HG02973 (cell line): ENCODE results near the gene POC1B.

Experiments used
- ATAC-seq: cut with Tn5 transposase; IDR thresholded peaks from one replicate; pipeline ENCODE4 v1.9.1; 2021; ENCODE audit warnings: moderate library complexity; ENCODE audit not compliant: unreplicated experiment

POC1B gene

DNA sequence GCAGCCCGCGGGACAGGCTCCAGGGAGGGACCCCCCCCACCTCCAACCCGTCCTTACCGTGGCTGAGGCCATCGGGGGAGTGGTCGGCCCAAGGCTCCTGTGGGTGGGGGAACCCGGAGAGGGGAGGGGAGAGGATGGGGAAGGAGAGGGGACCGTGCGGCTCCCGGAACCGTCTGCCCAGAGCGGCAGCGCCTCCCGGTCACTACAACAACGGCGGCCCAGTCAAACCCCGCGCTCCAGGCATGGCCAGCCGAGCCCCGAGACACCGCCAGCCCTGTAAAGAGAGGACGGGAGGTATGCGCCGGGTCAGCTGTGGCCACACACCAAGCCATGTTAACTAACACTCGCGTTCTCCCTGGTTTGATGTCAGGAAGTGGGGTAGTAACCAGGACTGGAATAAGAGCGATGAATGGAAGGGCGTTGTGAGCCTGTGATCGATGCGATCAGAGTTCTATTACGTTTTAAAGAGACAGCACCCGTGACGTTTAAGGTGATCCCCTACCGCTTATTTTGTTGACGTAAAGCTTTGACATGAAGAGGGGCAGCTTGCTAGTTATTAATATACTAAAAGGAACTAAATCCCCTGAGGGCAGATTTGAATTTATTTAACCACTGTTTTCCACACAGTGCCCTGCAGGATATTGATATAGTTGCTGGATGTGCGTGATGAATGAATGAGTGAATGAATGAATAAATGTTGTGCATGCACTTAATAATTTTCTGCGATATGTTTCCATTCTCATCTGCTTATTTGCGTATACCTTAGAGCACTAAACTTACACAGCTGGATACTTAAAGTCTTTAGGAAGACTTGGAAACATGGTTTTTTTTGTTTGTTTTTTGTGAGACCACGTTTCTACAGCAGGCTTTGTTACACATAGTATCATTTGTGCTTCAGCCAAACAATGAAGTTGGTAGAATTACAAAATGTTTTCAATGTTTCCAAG is at the start of gene POC1B:
Gene POC1B (minus strand): TSS at position 224 of the 947 bp plus-strand sequence. CDS start 152 bp downstream, at position 72.
- peak; percentile 55 for ATAC-seq

GRCh38 chr12:89575374-89575773 is 49.5 kb upstream of the POC1B start:
- no peak for ATAC-seq

GRCh38 chr12:89574736-89575208 is 48.9 kb upstream of the POC1B start:
- no peak for ATAC-seq

- ATAC-seq: no peak
Observed at GRCh38 chr12:89573051-89573810, 47.4 kb upstream of the POC1B start.

- ATAC-seq: no peak
Observed at GRCh38 chr12:89571491-89572195, 45.8 kb upstream of the POC1B start.

- ATAC-seq: no peak
Observed at GRCh38 chr12:89568484-89568883, 42.6 kb upstream of the POC1B start.

DNA sequence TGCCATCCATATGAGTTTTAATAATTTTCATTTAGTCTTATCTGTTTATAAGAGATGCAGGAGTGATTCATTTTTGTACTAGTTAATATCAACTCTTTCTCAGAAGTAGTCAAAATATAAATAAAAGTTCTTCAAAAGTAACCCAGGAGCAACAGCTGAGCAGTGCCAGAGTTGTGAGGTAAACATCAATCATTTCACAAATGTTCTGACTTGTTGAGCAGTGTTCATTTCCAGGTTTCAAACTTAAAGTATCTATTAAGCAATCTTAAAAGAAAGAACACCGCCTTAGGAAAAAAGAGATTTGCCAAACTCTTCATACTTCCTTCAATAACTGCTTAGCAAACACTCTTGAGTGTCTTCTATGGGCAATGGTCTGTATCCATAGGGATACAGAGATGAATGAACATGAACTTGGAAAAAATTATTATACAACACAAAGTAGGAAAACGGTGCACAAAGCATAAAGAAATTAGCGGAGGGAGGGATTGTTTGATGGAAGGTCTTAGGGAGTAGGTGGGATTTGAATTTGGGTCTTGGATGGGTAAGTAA is 41.9 kb upstream of the POC1B start:
- no peak for ATAC-seq

DNA sequence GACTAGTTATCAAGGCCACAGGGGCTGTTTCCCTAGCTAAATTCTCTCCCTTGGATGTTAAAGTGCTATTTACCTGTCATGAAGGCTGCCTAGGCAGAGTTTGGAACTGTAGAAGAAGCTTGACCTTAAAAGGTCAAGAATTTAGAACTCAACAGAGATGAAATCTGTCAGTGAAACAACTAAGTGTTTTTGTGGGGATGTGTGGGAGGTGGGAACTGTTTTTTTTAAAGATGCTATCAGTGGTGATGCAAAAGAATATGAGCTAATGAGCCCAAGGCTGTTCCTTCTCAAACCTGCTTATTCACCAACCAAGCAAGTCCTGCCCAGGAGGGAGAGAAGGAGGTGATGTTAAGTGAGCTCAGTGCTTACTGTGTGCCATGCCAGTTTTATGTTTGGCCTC is 40.8 kb upstream of the POC1B start:
- ATAC-seq: no peak

DNA sequence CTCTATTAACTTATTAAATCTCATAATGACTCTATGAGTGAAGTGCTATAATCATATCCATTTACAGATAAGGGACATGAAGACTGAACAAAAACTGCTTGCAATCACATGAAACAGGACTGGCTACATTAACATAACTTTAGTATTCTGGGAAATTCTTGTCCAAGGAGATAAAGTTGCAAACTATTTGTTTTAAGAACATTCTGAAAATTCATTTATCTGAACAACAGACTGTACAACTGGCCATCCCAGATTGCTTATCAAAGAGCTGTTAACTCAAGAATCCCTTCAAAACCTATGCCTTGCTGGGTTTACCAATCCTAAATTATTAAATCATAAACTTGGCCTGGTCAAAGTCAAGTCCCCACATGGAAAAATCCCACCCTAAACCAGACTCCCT is 39.2 kb upstream of the POC1B start:
- no peak for ATAC-seq

DNA sequence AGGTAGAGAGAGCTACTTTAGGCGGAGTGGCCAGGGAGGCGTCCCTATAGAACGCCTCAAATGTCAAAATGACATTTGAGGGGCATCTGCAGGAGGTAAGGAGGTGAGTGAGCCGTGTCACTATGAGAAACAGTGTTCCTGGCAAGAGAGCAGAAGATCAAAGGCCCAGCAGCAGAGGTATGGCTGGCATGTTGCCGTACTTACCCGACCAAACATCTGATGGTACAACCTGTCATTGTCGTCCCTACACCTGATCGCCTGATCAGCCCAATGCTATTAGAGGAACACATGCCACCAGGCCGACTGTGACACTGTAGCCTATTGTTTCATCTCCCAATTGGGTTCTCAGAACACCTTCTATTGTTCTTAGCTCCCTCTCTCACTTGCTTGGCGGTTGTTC is 33.9 kb upstream of the POC1B start:
- ATAC-seq: no peak

- ATAC-seq: no peak
Observed at GRCh38 chr12:89556976-89557375, 31.1 kb upstream of the POC1B start.

GRCh38 chr12:89552376-89552775 is 26.5 kb upstream of the POC1B start:
- no peak for ATAC-seq

- ATAC-seq: no peak
Observed at GRCh38 chr12:89551747-89552146, 25.9 kb upstream of the POC1B start.

DNA sequence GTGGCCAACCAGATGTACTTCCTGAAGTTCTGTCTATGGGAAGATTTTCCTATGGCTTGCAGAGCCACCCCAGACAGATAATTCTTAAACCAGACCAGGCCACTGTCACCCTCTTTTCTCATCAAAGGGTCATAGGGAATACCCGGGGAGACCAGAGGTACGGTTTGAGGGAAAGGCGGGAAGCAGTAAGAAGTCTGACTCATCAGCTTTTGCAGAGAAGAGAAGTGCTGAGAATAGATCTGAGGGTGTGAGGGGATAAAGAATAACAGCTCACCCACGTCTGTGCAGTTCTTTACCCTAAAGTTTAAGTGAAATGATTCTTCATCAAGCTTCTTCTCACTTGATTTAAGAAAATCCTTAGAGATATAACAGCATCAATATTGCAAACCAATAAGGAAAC is 21.3 kb upstream of the POC1B start:
- no peak for ATAC-seq

DNA sequence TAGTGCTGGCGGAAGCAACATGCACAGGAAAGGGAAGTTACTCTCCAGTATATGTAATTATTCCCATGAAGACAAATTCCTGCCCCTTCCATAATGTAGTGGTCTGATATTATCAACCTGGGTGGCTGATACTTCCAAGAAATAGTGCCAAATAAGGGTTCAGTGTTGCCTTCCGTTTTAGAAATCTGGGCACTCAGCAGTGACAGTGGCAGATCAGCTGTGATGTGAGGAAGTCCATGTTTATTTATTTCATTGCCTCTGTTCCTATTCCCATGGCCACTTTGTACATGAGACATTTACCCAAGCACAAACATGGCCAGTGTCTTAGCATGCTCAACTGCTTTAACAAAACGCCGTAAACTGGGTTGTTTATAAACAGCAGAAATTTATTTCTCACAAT is 20.3 kb upstream of the POC1B start:
- no peak for ATAC-seq

GRCh38 chr12:89544681-89545184 is 18.9 kb upstream of the POC1B start:
- ATAC-seq: no peak

DNA sequence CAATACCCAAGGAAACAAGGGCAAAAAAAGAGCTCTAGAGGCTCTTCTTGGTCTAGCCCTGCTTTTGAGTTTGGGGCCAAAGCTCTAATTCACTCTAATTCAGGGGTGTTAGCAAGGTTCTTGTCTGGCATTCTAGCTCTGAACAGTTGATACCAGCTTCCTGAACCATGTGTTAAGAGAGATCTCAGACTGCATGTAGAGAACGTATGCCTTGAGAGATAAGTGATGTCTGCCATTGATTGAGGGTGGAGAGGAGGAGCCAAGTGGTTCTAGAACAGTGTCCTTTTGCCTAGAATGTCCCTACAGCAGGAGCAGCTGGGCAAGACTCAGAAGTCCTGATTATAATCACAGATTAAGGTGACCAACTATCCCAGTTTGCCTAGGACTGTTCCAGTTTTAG is 18.2 kb upstream of the POC1B start:
- ATAC-seq: no peak

GRCh38 chr12:89542912-89543592 is 17.2 kb upstream of the POC1B start:
- peak; percentile 75 for ATAC-seq

GRCh38 chr12:89542236-89542635 is 16.4 kb upstream of the POC1B start:
- no peak for ATAC-seq

DNA sequence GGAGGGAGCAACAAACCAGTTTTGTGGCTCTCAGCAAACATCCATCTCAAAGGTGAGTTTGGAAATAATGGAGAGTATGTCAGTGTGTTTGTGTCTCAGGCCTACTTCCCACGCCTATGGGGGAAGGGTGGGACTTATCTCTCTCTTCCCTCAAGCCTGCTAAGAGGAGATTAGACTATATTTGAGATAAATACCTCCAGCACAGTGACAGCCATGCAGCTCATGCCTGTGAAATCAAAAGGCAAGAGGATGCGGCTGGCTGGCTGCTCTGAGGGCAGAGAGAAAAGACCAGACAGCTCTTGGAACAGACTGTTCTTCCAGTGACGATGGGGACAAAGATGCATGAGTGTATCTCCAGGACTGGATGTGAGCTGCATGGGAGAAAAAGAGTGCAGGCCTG is 14.7 kb upstream of the POC1B start:
- no peak for ATAC-seq
